SK-N-SH (cell line): Measurements from ENCODE around the gene P2RY14. TPM values are rescaled to one million over a fixed set of nuclear protein-coding genes. Genes with fewer than 3 reads are reported as not detected.

Experiments
- CTCF ChIA-PET: fragments of 300-600, 350-600 bp; formaldehyde crosslinking; extraction: SDS; loops from one replicate; lab custom pipeline; 2021; lab: Yijun Ruan, JAX
- POLR2A ChIA-PET: fragments of 350-600 bp; sonication (Branson Sonifier 250); formaldehyde crosslinking; extraction: SDS; loops from one replicate; lab custom pipeline; 2020; ENCODE audit warnings: antibody characterized with exemption, inconsistent platforms; lab: Yijun Ruan, JAX
- DNase-seq: peaks from one replicate; pipeline ENCODE4 v3.0.0; 2012
- H2AFZ ChIP-seq: fragments of 200-600 bp; sonication (generic); 2 replicates; pipeline ENCODE4 v1.8.1; 2016; ENCODE audit warnings: antibody characterized with exemption, mild to moderate bottlenecking, low read depth
- H3F3A ChIP-seq: fragments of 200-600 bp; sonication (generic); replicated peaks from 2 replicates; pipeline ENCODE3; 2016; ENCODE audit warnings: antibody characterized with exemption, mild to moderate bottlenecking; ENCODE audit not compliant: insufficient read depth
- H3K27ac ChIP-seq, 2 experiments: fragments of 200-500 bp in 1 of 2; fragments of 200-600 bp in 1 of 2; sonication (Bioruptor generic) in 1 of 2; sonication (generic), shearing (Covaris generic) in 1 of 2; 2 replicates each; pipeline versions ENCODE4 v1.5.1 to v1.6.1; 2014 to 2016; ENCODE audit warnings: low read depth in 2 of 2, inconsistent platforms in 1 of 2, low read length in 1 of 2, mild to moderate bottlenecking in 1 of 2, mixed read lengths in 1 of 2
- H3K27me3 ChIP-seq: fragments of 200-600 bp; sonication (generic), shearing (Covaris generic); 2 replicates; pipeline ENCODE4 v1.6.1; 2016; ENCODE audit warnings: mixed run types; ENCODE audit not compliant: insufficient read depth
- H3K36me3 ChIP-seq, 2 experiments: fragments of 200-500 bp in 1 of 2; fragments of 200-600 bp in 1 of 2; sonication (Bioruptor generic) in 1 of 2; sonication (generic) in 1 of 2; replicated peaks in 1 of 2; 2 replicates each; pipeline versions ENCODE3 to v1.5.1; 2014 to 2016; ENCODE audit warnings: low read length in 1 of 2, mild to moderate bottlenecking in 1 of 2; ENCODE audit not compliant: insufficient read depth in 2 of 2, control insufficient read depth in 1 of 2
- H3K4me1 ChIP-seq, 2 experiments: fragments of 200-500 bp in 1 of 2; fragments of 200-600 bp in 1 of 2; sonication (Bioruptor generic) in 1 of 2; sonication (generic), shearing (Covaris generic) in 1 of 2; 2 replicates each; pipeline versions ENCODE4 v1.5.1 to v1.6.1; 2014 to 2016; ENCODE audit warnings: low read depth in 1 of 2, low read length in 1 of 2, mixed run types in 1 of 2; ENCODE audit not compliant: insufficient read depth in 2 of 2, control insufficient read depth in 1 of 2
- H3K4me2 ChIP-seq: fragments of 200-600 bp; sonication (generic), shearing (Covaris generic); 2 replicates; pipeline ENCODE4 v1.6.1; 2017; ENCODE audit warnings: mixed run types
- H3K4me3 ChIP-seq, 2 experiments: fragments of 200-500 bp in 1 of 2; fragments of 200-600 bp in 1 of 2; sonication (Bioruptor generic) in 1 of 2; sonication (generic), shearing (Covaris generic) in 1 of 2; 2 replicates each; pipeline versions ENCODE4 v1.5.1 to v1.8.1; 2014 to 2016; ENCODE audit warnings: low read depth in 2 of 2, inconsistent platforms in 1 of 2, low read length in 1 of 2, mild to moderate bottlenecking in 1 of 2, mixed read lengths in 1 of 2, moderate library complexity in 1 of 2
- H3K79me2 ChIP-seq: fragments of 200-600 bp; sonication (generic); 2 replicates; pipeline ENCODE4 v1.8.1; 2017; ENCODE audit warnings: mild to moderate bottlenecking; ENCODE audit not compliant: insufficient read depth
- H3K9ac ChIP-seq: fragments of 200-600 bp; sonication (generic); 2 replicates; pipeline ENCODE4 v1.6.1; 2017; ENCODE audit warnings: mixed run types
- H3K9me2 ChIP-seq: fragments of 200-600 bp; sonication (generic); 2 replicates; pipeline ENCODE4 v1.6.1; 2017; ENCODE audit warnings: mixed run types
- H3K9me3 ChIP-seq: fragments of 200-600 bp; sonication (generic); 2 replicates; pipeline ENCODE4 v1.6.1; 2017; ENCODE audit warnings: mixed run types, mild to moderate bottlenecking, moderate library complexity
- H4K20me1 ChIP-seq: fragments of 200-600 bp; sonication (generic); 2 replicates; pipeline ENCODE4 v1.6.1; 2017; ENCODE audit warnings: mild to moderate bottlenecking, mixed run types; ENCODE audit not compliant: insufficient read depth
- CHD2 ChIP-seq: fragments of 150-350 bp; IDR thresholded peaks from 2 replicates; pipeline ENCODE4 v1.6.1; 2018; ENCODE audit warnings: low read length; ENCODE audit not compliant: partially characterized antibody
- CTCF ChIP-seq: fragments of 200-600 bp; sonication (generic); IDR thresholded peaks from 2 replicates; pipeline ENCODE4 v1.6.1; 2017; ENCODE audit warnings: antibody characterized with exemption, mild to moderate bottlenecking, moderate library complexity
- ELF1 ChIP-seq: IDR thresholded peaks from 2 replicates; pipeline ENCODE4 v1.4.0; 2012
- EP300 ChIP-seq, 2 experiments: IDR thresholded peaks; 2 replicates each; pipeline versions ENCODE4 v1.4.0 to v1.6.1; 2012; ENCODE audit warnings: borderline replicate concordance in 1 of 2, low read depth in 1 of 2, low read length in 1 of 2
- FOSL2 ChIP-seq: IDR thresholded peaks from 2 replicates; pipeline ENCODE4 v1.4.0; 2012; ENCODE audit warnings: low read depth, mild to moderate bottlenecking, moderate library complexity, borderline replicate concordance
- FOXJ3 ChIP-seq: sonication (generic); formaldehyde crosslinking; IDR thresholded peaks from 2 replicates; pipeline ENCODE4 v1.5.1; 2020; ENCODE audit warnings: mild to moderate bottlenecking, missing genetic modification reagents
- FOXM1 ChIP-seq: IDR thresholded peaks from 2 replicates; pipeline ENCODE4 v1.4.0; 2012; ENCODE audit warnings: low read depth, mild to moderate bottlenecking
- JUND ChIP-seq: IDR thresholded peaks from 2 replicates; pipeline ENCODE4 v1.4.0; 2012
- MAX ChIP-seq: IDR thresholded peaks from 2 replicates; pipeline ENCODE4 v1.4.0; 2012; ENCODE audit warnings: low read depth
- MXI1 ChIP-seq: IDR thresholded peaks from 2 replicates; pipeline ENCODE4 v1.6.1; 2012; ENCODE audit warnings: mild to moderate bottlenecking, low read depth, low read length, improper control_type of control experiment
- NFIC ChIP-seq: IDR thresholded peaks from 2 replicates; pipeline ENCODE4 v1.4.0; 2012; ENCODE audit warnings: borderline replicate concordance
- NRF1 ChIP-seq: IDR thresholded peaks from 2 replicates; pipeline ENCODE4 v1.6.1; 2012; ENCODE audit warnings: low read depth, mild to moderate bottlenecking, low read length
- POLR2AphosphoS5 ChIP-seq: IDR thresholded peaks from 2 replicates; pipeline ENCODE4 v1.6.1; 2012; ENCODE audit warnings: low read depth, low read length
- REST ChIP-seq: IDR thresholded peaks from 2 replicates; pipeline ENCODE4 v1.6.1; 2012; ENCODE audit warnings: mild to moderate bottlenecking, low read depth, low read length, moderate library complexity
- RXRA ChIP-seq: IDR thresholded peaks from 2 replicates; pipeline ENCODE4 v1.4.0; 2012; ENCODE audit warnings: low read depth, mild to moderate bottlenecking, borderline replicate concordance
- TCF12 ChIP-seq: IDR thresholded peaks from 2 replicates; pipeline ENCODE4 v1.4.0; 2012
- TEAD4 ChIP-seq: IDR thresholded peaks from 2 replicates; pipeline ENCODE4 v1.4.0; 2012; ENCODE audit warnings: mild to moderate bottlenecking, borderline replicate concordance; ENCODE audit not compliant: insufficient read depth
- YY1 ChIP-seq: IDR thresholded peaks from 2 replicates; pipeline ENCODE4 v1.4.0; 2012; ENCODE audit warnings: low read depth, mild to moderate bottlenecking
- ZBTB33 ChIP-seq: IDR thresholded peaks from 2 replicates; pipeline ENCODE4 v1.4.0; 2012; ENCODE audit warnings: low read depth, borderline replicate concordance
- WGBS: methylation state at CpG from one replicate; pipeline ENCODE4 v1.1.6; 2017; ENCODE audit warnings: low lambda C conversion rate; 5-methylcytosine and 5-hydroxymethylcytosine counted together
- polyA plus RNA-seq, 3 experiments: library from polyadenylated mRNA; depleted of rRNA; stranded (reverse); fragments of >200 nt; gene quantifications; 2 replicates each; pipeline ENCODE4 v1.2.3, GENCODE V29; 2012
- TF ChIP-seq, protein P1 (sequence below): fragments of 150-350 bp; IDR thresholded peaks from 2 replicates; pipeline ENCODE4 v1.6.1; 2017; ENCODE audit warnings: antibody characterized with exemption, low read length, low read depth, borderline replicate concordance
- TF ChIP-seq, protein P2 (sequence below): IDR thresholded peaks from 2 replicates; pipeline ENCODE4; 2012

The P2RY14 gene
- polyA plus RNA-seq, 1 of the 3 experiments (the other 2 are of a cell fraction), result not detected

DNA sequence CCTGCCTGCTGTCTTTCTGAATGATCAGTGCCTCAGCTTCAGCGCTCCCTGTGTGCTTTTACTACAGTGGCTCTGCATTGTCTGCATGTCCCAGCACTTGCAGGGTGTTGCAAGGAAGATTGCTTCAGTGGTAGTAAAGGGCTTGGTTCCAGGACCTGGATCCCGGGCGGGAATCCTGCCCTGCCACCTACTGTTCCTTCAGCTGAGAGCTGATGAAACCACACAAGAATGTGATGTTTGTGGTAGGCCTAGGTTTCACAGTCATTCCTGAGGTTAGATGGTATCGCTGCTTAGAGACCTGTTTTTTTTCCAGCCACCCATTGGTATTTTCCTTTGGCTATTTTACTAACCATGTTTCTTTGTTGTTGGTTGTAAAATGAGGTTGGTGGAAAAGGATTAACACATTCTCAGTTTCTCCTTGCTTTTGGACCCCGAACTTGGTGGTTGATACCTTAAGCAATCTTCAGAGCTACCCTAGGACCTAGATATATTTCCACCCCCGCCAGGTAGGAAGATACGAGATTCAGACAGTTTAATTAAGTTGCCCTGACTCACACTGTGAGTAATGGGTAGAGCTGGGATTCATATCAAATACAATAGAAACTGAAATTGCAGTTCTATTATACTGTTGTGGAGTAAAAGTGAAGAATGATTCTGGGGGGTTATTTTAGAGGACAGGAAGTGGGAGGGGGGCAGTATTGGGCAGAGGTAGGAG lies 26.9 kb upstream of the P2RY14 start:
- no peaks in the 10 kb centered on the region for H3K79me2 ChIP-seq
- peak overlapping the region; percentile 2; the same call in 1 of the 2 replicates for H2AFZ ChIP-seq
- peak overlapping the region; percentile 68 to 85; a peak in 3 of 4 replicates for H3K27ac ChIP-seq
- WGBS, result 16% methylated on average over 7 of the region's 7 CpGs
- TF ChIP-seq REST (peak; percentile 53; the same call in 1 of the 2 replicates), CHD2 (no peak), JUND (peak; percentile 91), ZBTB33 (peak; percentile 75; the same call in 1 of the 2 replicates), MXI1 (no peak), TEAD4 (peak; percentile 97), FOSL2 (peak; percentile 63), FOXM1 (peak; percentile 29; the same call in 1 of the 2 replicates), RXRA (peak; percentile 64; the same call in 1 of the 2 replicates), POLR2AphosphoS5 (peak; percentile 79), NFIC (peak; percentile 85), EP300 (IDR thresholded peaks at IDR 0.05; ENCODE audit: borderline replicate concordance in 1 of 2, low read depth in 1 of 2, low read length in 1 of 2) (peak in 1 of 2 experiments; percentile 92; a peak in 2 of 4 replicates), ELF1 (no peak), MAX (peak; percentile 68), CTCF (peak; percentile 33), YY1 (no peak), TCF12 (peak; percentile 98), FOXJ3 (CRISPR knock-in tag) (no peak), NRF1 (no peak)
- TF ChIP-seq, protein P1, sequence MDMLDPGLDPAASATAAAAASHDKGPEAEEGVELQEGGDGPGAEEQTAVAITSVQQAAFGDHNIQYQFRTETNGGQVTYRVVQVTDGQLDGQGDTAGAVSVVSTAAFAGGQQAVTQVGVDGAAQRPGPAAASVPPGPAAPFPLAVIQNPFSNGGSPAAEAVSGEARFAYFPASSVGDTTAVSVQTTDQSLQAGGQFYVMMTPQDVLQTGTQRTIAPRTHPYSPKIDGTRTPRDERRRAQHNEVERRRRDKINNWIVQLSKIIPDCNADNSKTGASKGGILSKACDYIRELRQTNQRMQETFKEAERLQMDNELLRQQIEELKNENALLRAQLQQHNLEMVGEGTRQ, result no peak
- TF ChIP-seq, protein P2, sequence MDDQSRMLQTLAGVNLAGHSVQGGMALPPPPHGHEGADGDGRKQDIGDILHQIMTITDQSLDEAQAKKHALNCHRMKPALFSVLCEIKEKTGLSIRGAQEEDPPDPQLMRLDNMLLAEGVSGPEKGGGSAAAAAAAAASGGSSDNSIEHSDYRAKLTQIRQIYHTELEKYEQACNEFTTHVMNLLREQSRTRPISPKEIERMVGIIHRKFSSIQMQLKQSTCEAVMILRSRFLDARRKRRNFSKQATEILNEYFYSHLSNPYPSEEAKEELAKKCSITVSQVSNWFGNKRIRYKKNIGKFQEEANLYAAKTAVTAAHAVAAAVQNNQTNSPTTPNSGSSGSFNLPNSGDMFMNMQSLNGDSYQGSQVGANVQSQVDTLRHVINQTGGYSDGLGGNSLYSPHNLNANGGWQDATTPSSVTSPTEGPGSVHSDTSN, result peak; percentile 88
- no peaks in the 10 kb centered on the region for H4K20me1 ChIP-seq
- no peaks in the 10 kb centered on the region for H3K9me3 ChIP-seq
- CTCF ChIA-PET, result interaction anchor here (1.0 to 1.5 kb wide), 4 partner anchors 13 to 137 kb away, joined by 4 to 6 read pairs (median 4); no protein-coding TSS in a partner anchor
- peak overlapping the region; percentile 12 to 32; a peak in 2 of 4 replicates for H3K4me3 ChIP-seq
- peak; percentile 4 for DNase-seq
- peaks cover 26% of the 10 kb centered on the region for H3F3A ChIP-seq
- peak overlapping the region; percentile 62 for H3K4me2 ChIP-seq
- H3K4me1 ChIP-seq, result peaks cover 0 to 13% of the 10 kb centered on the region in 2 experiments; a peak in 2 of 4 replicates
- POLR2A ChIA-PET, result no interaction called here
- H3K27me3 ChIP-seq, result peaks cover 4% of the 10 kb centered on the region; the same call in 1 of the 2 replicates
- no peaks in the 10 kb centered on the region for H3K9me2 ChIP-seq
- no peaks in the 10 kb centered on the region for H3K36me3 ChIP-seq
- H3K9ac ChIP-seq, result peak overlapping the region; percentile 45; the same call in 1 of the 2 replicates
